ENCODE results near the gene TERT. TPM values are rescaled to one million over a fixed set of nuclear protein-coding genes. Genes with fewer than 3 reads are reported as not detected.

The TERT gene
- total and polyA plus RNA-seq, 2 of the 13 experiments (the other 11 are each of a cell fraction or from before 2014, with no cell fraction given), result 4.3 to 5.9 TPM

GRCh38 chr5:1316588-1317340 lies 21.9 kb upstream of the TERT start:
- Histone ChIP-seq H3K9ac (ENCODE audit: insufficient read depth, low read depth, low read length) (no peak overlapping the region), H3K4me3 (replicated peaks in 1 of 3; ENCODE audit: insufficient read depth in 1 of 3, low read depth in 2 of 3, low read length in 3 of 3) (no peak overlapping the region; a peak in 1 of 6 replicates), H2AFZ (ENCODE audit: low read length) (no peak overlapping the region), H3K4me2 (ENCODE audit: low read depth, low read length) (peak overlapping the region; percentile 76), H3K27me3 (ENCODE audit: control insufficient read depth in 1 of 2, insufficient read depth in 2 of 2, low read length in 2 of 2) (peaks cover 3 to 14% of the 10 kb centered on the region in 2 experiments; a peak in 4 of 5 replicates), H3K36me3 (replicated peaks in 1 of 2; ENCODE audit: control insufficient read depth in 1 of 2, insufficient read depth in 2 of 2, low read length in 2 of 2) (peaks cover 15 to 29% of the 10 kb centered on the region in 2 experiments; a peak in 4 of 5 replicates), H3K9me3 (ENCODE audit: low read length) (no peaks in the 10 kb centered on the region), H3K4me1 (ENCODE audit: insufficient read depth, low read length) (peaks cover 20% of the 10 kb centered on the region), H3K27ac (ENCODE audit: extremely low read length, insufficient read depth, low read length) (no peak overlapping the region), H4K20me1 (ENCODE audit: insufficient read depth, low read length) (no peaks in the 10 kb centered on the region), H3K79me2 (ENCODE audit: insufficient read depth, low read length) (no peaks in the 10 kb centered on the region)
- intact Hi-C loops (cut with micrococcal nuclease; ENCODE audit: unreplicated experiment) (no loop called here), in situ Hi-C loops (cut with HindIII; ENCODE audit: extremely low pct_ligation_motif_present, low pct_unique_long_range_greater_than_20kb) (no loop called here)
- 78% methylated on average over 17 of the region's 17 CpGs for WGBS (ENCODE audit: low lambda C conversion rate)
- ChIA-PET POLR2A (interaction anchor here (1.4 kb wide), 1 partner anchor 12 kb away, joined by 3 read pairs; no protein-coding TSS in a partner anchor), CTCF (ENCODE audit: low intra/inter-chr PET ratio, low total read pairs) (no interaction called here)
- ATAC-seq (no peak), DNase-seq (ENCODE audit: low spot score) (no peak), FAIRE-seq (no peak)
- BruUV-seq (replicated peaks), result no TSS peak
- TF ChIP-seq MIER3 (CRISPR knock-in tag; IDR thresholded peaks at IDR 0.05; ENCODE audit: borderline replicate concordance) (no peak), BORCS8-MEF2B (CRISPR knock-in tag; IDR thresholded peaks at IDR 0.05) (peak; percentile 31; the same call in 1 of the 2 replicates), CREB1 (IDR thresholded peaks at IDR 0.05) (no peak), CREB1 (CRISPR knock-in tag; IDR thresholded peaks at IDR 0.05) (no peak), TBX2 (CRISPR knock-in tag; IDR thresholded peaks at IDR 0.05; ENCODE audit: borderline replicate concordance) (peak; percentile 33; the same call in 1 of the 2 replicates), NFRKB (IDR thresholded peaks at IDR 0.05) (no peak), BHLHE40 (IDR thresholded peaks at IDR 0.05; ENCODE audit: low read length) (no peak), PHF5A (CRISPR knock-in tag; IDR thresholded peaks at IDR 0.05; ENCODE audit: low read depth, unreplicated experiment) (no peak), SRSF4 (IDR thresholded peaks at IDR 0.05; ENCODE audit: low read depth, low read length, poor library complexity, severe bottlenecking) (no peak), ZNF431 (CRISPR knock-in tag; IDR thresholded peaks at IDR 0.05; ENCODE audit: borderline replicate concordance, low read depth) (no peak), SATB2 (CRISPR knock-in tag; IDR thresholded peaks at IDR 0.05) (no peak), CREM (IDR thresholded peaks at IDR 0.05) (no peak), CREM (CRISPR knock-in tag; IDR thresholded peaks at IDR 0.05) (no peak), ZMYM4 (CRISPR knock-in tag; IDR thresholded peaks at IDR 0.05) (0 out of 2 replicates have a peak, but pooled peaks have one; percentile 0), ARID4A (CRISPR knock-in tag; IDR thresholded peaks at IDR 0.05; ENCODE audit: borderline replicate concordance) (no peak), DNMT3B (CRISPR knock-in tag; conservative IDR thresholded peaks at IDR 0.05) (no peak)
- TF ChIP-seq, protein P1, sequence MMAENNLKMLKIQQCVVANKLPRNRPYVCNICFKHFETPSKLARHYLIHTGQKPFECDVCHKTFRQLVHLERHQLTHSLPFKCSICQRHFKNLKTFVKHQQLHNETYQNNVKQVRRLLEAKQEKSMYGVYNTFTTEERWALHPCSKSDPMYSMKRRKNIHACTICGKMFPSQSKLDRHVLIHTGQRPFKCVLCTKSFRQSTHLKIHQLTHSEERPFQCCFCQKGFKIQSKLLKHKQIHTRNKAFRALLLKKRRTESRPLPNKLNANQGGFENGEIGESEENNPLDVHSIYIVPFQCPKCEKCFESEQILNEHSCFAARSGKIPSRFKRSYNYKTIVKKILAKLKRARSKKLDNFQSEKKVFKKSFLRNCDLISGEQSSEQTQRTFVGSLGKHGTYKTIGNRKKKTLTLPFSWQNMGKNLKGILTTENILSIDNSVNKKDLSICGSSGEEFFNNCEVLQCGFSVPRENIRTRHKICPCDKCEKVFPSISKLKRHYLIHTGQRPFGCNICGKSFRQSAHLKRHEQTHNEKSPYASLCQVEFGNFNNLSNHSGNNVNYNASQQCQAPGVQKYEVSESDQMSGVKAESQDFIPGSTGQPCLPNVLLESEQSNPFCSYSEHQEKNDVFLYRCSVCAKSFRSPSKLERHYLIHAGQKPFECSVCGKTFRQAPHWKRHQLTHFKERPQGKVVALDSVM (CRISPR knock-in tag; IDR thresholded peaks at IDR 0.05), result no peak
- TF ChIP-seq, protein P2, sequence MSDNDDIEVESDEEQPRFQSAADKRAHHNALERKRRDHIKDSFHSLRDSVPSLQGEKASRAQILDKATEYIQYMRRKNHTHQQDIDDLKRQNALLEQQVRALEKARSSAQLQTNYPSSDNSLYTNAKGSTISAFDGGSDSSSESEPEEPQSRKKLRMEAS (IDR thresholded peaks at IDR 0.05), result 0 out of 2 replicates have a peak, but pooled peaks have one; percentile 1

Measured in HepG2 (cell line).